K562 (cell line): Measurements from ENCODE around the gene STAB1.

Experiments used
- ARHGAP35 ChIP-seq: fragments of 450-650 bp; IDR thresholded peaks from 2 replicates; pipeline ENCODE4 v1.6.1; 2018; ENCODE audit not compliant: partially characterized antibody
- BCLAF1 ChIP-seq, 2 experiments: fragments of 450-650 bp in 1 of 2; IDR thresholded peaks; 2 replicates each; pipeline ENCODE4 v1.6.1; 2011 to 2017; ENCODE audit warnings: low read depth in 2 of 2, antibody characterized with exemption in 1 of 2, borderline replicate concordance in 1 of 2, low read length in 1 of 2, mild to moderate bottlenecking in 1 of 2, mixed read lengths in 1 of 2; ENCODE audit not compliant: control insufficient read depth in 1 of 2
- BRCA1 ChIP-seq, 2 experiments: fragments of 450-650 bp in 1 of 2; sonication (generic) in 1 of 2; formaldehyde crosslinking in 1 of 2; IDR thresholded peaks; 2 replicates each; pipeline versions ENCODE4 v1.5.0 to v1.6.1; 2017 to 2020; ENCODE audit warnings: mild to moderate bottlenecking in 1 of 2, missing genetic modification reagents in 1 of 2
- CEBPB ChIP-seq: fragments of 450-650 bp; IDR thresholded peaks from 2 replicates; pipeline ENCODE4 v1.6.1; 2016; ENCODE audit warnings: missing genetic modification characterization, missing compliant biosample characterization
- CTCF ChIP-seq, 3 experiments: IDR thresholded peaks in 2 of 3; conservative IDR thresholded peaks in 1 of 3; 2 replicates each; pipeline ENCODE4 v1.5.1; 2011 to 2012; ENCODE audit warnings: low read length in 3 of 3, mild to moderate bottlenecking in 3 of 3, control low read depth in 2 of 3, improper control_type of control experiment in 1 of 3, inconsistent platforms in 1 of 3, low read depth in 1 of 3, mixed read lengths in 1 of 3, moderate library complexity in 1 of 3; ENCODE audit not compliant: insufficient read depth in 2 of 3
- FOXP4 ChIP-seq: sonication (generic); formaldehyde crosslinking; IDR thresholded peaks from 2 replicates; pipeline ENCODE4 v1.8.0; 2022; ENCODE audit warnings: mild to moderate bottlenecking, missing genetic modification reagents, borderline replicate concordance
- GABPA ChIP-seq: fragments of 200-800 bp; sonication (Bioruptor generic); conservative IDR thresholded peaks from 2 replicates; pipeline ENCODE4 v1.6.1; 2016; ENCODE audit warnings: low read depth, missing genetic modification characterization, missing compliant biosample characterization
- KDM1A ChIP-seq, 2 experiments: fragments of 450-650 bp; IDR thresholded peaks; 2 replicates each; pipeline ENCODE4 v1.6.1; 2016; ENCODE audit warnings: mild to moderate bottlenecking in 2 of 2
- POLR2A ChIP-seq: fragments of 450-650 bp; conservative IDR thresholded peaks from 2 replicates; pipeline ENCODE4 v1.6.1; 2016
- RCOR1 ChIP-seq, 2 experiments: IDR thresholded peaks; 2 replicates each; pipeline ENCODE4 v1.6.1; 2012; ENCODE audit warnings: low read depth in 2 of 2, low read length in 2 of 2, borderline replicate concordance in 1 of 2, improper control_type of control experiment in 1 of 2
- TCF7L2 ChIP-seq: fragments of 150-350 bp; IDR thresholded peaks from 2 replicates; pipeline ENCODE4 v1.6.1; 2016; ENCODE audit warnings: low read depth, mild to moderate bottlenecking, low read length, moderate library complexity
- ZNF224 ChIP-seq: sonication (generic); formaldehyde crosslinking; IDR thresholded peaks from 2 replicates; pipeline ENCODE4 v1.8.0; 2022; ENCODE audit warnings: mild to moderate bottlenecking, missing genetic modification reagents
- TF ChIP-seq, protein P1 (sequence below): fragments of 450-650 bp; IDR thresholded peaks from 2 replicates; pipeline ENCODE4 v1.6.1; 2017; ENCODE audit warnings: antibody characterized with exemption, mild to moderate bottlenecking

DNA sequence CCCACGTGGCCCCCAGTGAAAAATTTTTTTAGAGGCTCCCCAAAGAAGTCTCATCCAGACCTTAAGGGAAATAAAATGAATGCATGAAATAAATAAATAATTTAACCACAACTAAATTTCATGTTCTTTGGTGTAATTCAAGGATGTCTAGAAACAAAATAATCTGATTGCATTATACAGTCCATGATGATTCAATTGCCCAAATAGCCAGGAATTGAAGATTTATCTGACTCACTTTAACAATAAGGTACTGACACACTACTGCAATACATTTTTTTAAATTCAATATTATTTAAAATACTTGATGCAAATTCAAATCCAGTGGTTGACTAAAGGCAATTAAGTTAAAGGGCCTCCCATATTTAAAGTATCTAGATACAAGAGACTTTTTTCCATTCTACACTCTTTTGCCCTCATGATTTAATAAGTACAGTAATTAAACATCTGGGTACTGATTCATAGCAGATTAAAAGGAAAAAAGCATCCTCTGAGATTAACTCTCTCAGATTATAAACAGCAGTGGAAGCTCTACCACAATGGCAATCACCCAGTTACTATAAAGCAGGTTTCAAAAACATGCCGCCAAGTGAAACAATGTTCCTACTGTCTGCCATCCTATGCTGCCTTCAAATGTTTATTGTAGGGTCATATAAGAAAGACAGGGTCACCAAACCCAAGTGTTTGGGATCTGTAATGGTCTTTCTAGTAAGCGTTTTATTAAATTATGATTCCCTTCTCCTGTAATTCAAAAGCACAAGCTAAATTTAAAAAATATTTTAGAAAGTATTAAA is 51.2 kb downstream of the STAB1 start:
- TF ChIP-seq GABPA (tag) (no peak), CEBPB (no peak), KDM1A (IDR thresholded peaks at IDR 0.05) (no peak), ZNF224 (no peak), CTCF (IDR thresholded peaks at IDR 0.05 in 2 of 3, conservative IDR thresholded peaks at IDR 0.05 in 1 of 3; ENCODE audit: insufficient read depth in 2 of 3, low read depth in 1 of 3, low read length in 3 of 3) (no peak), RCOR1 (IDR thresholded peaks at IDR 0.05; ENCODE audit: borderline replicate concordance in 1 of 2, low read depth in 2 of 2, low read length in 2 of 2) (no peak), POLR2A (no peak), TCF7L2 (no peak), FOXP4 (CRISPR knock-in tag) (no peak), ARHGAP35 (no peak), BCLAF1 (IDR thresholded peaks at IDR 0.05; ENCODE audit: borderline replicate concordance in 1 of 2, control insufficient read depth in 1 of 2, low read depth in 2 of 2, low read length in 1 of 2) (no peak), BRCA1 (IDR thresholded peaks at IDR 0.05) (no peak), BRCA1 (CRISPR knock-in tag; IDR thresholded peaks at IDR 0.05) (no peak)
- TF ChIP-seq, protein P1, sequence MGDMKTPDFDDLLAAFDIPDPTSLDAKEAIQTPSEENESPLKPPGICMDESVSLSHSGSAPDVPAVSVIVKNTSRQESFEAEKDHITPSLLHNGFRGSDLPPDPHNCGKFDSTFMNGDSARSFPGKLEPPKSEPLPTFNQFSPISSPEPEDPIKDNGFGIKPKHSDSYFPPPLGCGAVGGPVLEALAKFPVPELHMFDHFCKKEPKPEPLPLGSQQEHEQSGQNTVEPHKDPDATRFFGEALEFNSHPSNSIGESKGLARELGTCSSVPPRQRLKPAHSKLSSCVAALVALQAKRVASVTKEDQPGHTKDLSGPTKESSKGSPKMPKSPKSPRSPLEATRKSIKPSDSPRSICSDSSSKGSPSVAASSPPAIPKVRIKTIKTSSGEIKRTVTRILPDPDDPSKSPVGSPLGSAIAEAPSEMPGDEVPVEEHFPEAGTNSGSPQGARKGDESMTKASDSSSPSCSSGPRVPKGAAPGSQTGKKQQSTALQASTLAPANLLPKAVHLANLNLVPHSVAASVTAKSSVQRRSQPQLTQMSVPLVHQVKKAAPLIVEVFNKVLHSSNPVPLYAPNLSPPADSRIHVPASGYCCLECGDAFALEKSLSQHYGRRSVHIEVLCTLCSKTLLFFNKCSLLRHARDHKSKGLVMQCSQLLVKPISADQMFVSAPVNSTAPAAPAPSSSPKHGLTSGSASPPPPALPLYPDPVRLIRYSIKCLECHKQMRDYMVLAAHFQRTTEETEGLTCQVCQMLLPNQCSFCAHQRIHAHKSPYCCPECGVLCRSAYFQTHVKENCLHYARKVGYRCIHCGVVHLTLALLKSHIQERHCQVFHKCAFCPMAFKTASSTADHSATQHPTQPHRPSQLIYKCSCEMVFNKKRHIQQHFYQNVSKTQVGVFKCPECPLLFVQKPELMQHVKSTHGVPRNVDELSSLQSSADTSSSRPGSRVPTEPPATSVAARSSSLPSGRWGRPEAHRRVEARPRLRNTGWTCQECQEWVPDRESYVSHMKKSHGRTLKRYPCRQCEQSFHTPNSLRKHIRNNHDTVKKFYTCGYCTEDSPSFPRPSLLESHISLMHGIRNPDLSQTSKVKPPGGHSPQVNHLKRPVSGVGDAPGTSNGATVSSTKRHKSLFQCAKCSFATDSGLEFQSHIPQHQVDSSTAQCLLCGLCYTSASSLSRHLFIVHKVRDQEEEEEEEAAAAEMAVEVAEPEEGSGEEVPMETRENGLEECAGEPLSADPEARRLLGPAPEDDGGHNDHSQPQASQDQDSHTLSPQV = no peak
